NCI-H1436 (cell line): ENCODE results near the gene SVOP.
"Not testable (repeated sequence)": the region's sequence is repeated elsewhere in the genome, so short reads cannot be mapped to it uniquely, and the experiment has no call there.

Source experiments
- DNase-seq: peaks from one replicate; lab custom pipeline; 2025; lab: John Stamatoyannopoulos, UW

Gene SVOP

GRCh38 chr12:109020796-109021380 is at the start of gene SVOP:
TSS of gene SVOP (minus strand) at chr12:109021068. CDS start at chr12:109020868, 200 bp downstream.
- peak; percentile 72 for DNase-seq

- peak; percentile 85 for DNase-seq
Measured at GRCh38 chr12:109069307-109070271, 48.7 kb upstream of the SVOP start.

- no peak for DNase-seq
Measured at GRCh38 chr12:109065853-109066193, 45.0 kb upstream of the SVOP start.

- DNase-seq = no peak
Measured at GRCh38 chr12:109065154-109065852, 44.4 kb upstream of the SVOP start.

- no peak for DNase-seq
Measured at GRCh38 chr12:109064143-109064542, 43.3 kb upstream of the SVOP start.

- no peak for DNase-seq
Measured at GRCh38 chr12:109058773-109059172, 37.9 kb upstream of the SVOP start.

GRCh38 chr12:109057376-109057775 is 36.5 kb upstream of the SVOP start:
- DNase-seq = no peak

GRCh38 chr12:109056891-109057290 is 36.0 kb upstream of the SVOP start:
- DNase-seq = no peak

- no peak for DNase-seq
Measured at GRCh38 chr12:109054520-109054919, 33.7 kb upstream of the SVOP start.

- DNase-seq = not testable (repeated sequence)
Measured at GRCh38 chr12:109054124-109054513, 33.3 kb upstream of the SVOP start.

- no peak for DNase-seq
Measured at GRCh38 chr12:109053382-109054123, 32.7 kb upstream of the SVOP start.

GRCh38 chr12:109052414-109053323 is 31.8 kb upstream of the SVOP start, which contains the start of gene USP30:
TSS of gene USP30 (plus strand) at chr12:109052576. CDS start at chr12:109052679, 103 bp downstream.
- DNase-seq = peak; percentile 88

GRCh38 chr12:109052097-109052413 is 31.2 kb upstream of the SVOP start:
- DNase-seq = no peak

- DNase-seq = not testable (repeated sequence)
Measured at GRCh38 chr12:109049794-109050193, 28.9 kb upstream of the SVOP start.

GRCh38 chr12:109048706-109049105 is 27.8 kb upstream of the SVOP start:
- not testable (repeated sequence) for DNase-seq

GRCh38 chr12:109047081-109047805 is 26.4 kb upstream of the SVOP start:
- no peak for DNase-seq

- no peak for DNase-seq
Measured at GRCh38 chr12:109044241-109044640, 23.4 kb upstream of the SVOP start.

- DNase-seq = no peak
Measured at GRCh38 chr12:109036975-109037374, 16.1 kb upstream of the SVOP start.

GRCh38 chr12:109033239-109034196 is 12.7 kb upstream of the SVOP start:
- no peak for DNase-seq
